Effector memory CD8-positive, alpha-beta T cell (primary cell): ENCODE data around the gene RUSF1.
A peak's percentile ranks its signal among the peaks of the same experiment; 100 is the strongest.
"Not testable (repeated sequence)": the region's sequence is repeated elsewhere in the genome, so short reads cannot be mapped to it uniquely, and the experiment has no call there.

Experiments
- ATAC-seq: fragments of 150-1000 bp; cut with Tn5 transposase; replicated peaks from 2 replicates; pipeline ENCODE4 v1.10.0; 2021; ENCODE audit warnings: mild to moderate bottlenecking, moderate library complexity
- DNase-seq, 3 experiments: peaks; one replicate each; pipeline ENCODE4 v3.0.0; 2021
- H3K27ac Mint-ChIP-seq, 2 donors: one replicate each; pipeline ENCODE4 v1.8.0; 2022; ENCODE audit warnings: mild to moderate bottlenecking in 2 of 2, mixed read lengths in 2 of 2, moderate library complexity in 2 of 2
- H3K27me3 Mint-ChIP-seq, 2 donors: one replicate each; pipeline ENCODE4 v1.8.0; 2022; ENCODE audit warnings: mixed read lengths in 2 of 2
- H3K36me3 Mint-ChIP-seq: one replicate; pipeline ENCODE4 v1.8.0; 2022; ENCODE audit warnings: mild to moderate bottlenecking, moderate library complexity, mixed read lengths; ENCODE audit not compliant: insufficient read depth
- H3K4me1 Mint-ChIP-seq, 2 donors: one replicate each; pipeline ENCODE4 v1.8.0; 2022; ENCODE audit warnings: low read depth in 2 of 2, mixed read lengths in 2 of 2
- H3K4me3 Mint-ChIP-seq, 2 donors: one replicate each; pipeline ENCODE4 v1.8.0; 2022; ENCODE audit warnings: mild to moderate bottlenecking in 2 of 2, mixed read lengths in 2 of 2, moderate library complexity in 2 of 2
- H3K9me3 Mint-ChIP-seq, 2 donors: one replicate each; pipeline ENCODE4 v1.8.0; 2022; ENCODE audit warnings: mixed read lengths in 2 of 2

The RUSF1 gene

GRCh38 chr16:31488468-31489297 is 19.5 kb downstream of the RUSF1 start:
- H3K4me3 Mint-ChIP-seq, result peak overlapping the region; percentile 91 to 92
- H3K36me3 Mint-ChIP-seq, result peaks cover 15% of the 10 kb centered on the region
- H3K4me1 Mint-ChIP-seq, result peaks cover 4 to 8% of the 10 kb centered on the region in 2 donors
- no peaks in the 10 kb centered on the region for H3K27me3 Mint-ChIP-seq
- H3K27ac Mint-ChIP-seq, result no peak overlapping the region
- no peaks in the 10 kb centered on the region for H3K9me3 Mint-ChIP-seq
- ATAC-seq (no peak), DNase-seq (no peak)

DNA sequence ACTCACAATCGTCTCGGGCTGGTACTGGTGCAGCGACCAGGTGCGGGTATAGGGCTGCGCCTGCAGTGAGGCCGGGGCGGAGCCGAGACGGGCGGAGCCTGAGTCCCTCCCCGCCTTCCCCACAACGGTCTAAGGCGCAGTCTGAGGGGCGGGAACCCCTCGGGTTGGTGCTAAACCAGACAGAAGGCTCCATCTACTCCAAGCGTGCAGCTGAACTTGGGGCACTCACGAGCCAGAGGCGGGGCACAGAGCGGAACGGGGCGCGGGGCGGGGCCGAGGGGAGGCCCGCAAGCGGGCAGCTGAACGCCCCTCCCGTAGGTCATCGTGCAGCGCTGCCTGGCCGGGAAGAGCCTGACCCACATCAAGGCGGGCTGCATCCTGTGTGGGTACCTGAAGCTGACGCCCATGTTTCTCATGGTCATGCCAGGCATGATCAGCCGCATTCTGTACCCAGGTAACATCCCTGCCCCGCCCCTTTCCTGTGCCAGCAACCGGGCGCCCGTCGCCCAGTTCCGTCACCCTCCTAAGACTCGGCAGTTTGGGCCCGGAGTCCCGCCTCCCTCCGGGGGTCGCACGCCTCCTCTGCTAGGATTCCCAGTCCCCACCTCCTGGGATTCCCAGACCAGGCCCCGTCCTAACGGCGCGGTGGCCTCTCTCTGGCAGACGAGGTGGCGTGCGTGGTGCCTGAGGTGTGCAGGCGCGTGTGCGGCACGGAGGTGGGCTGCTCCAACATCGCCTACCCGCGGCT is 20.3 kb downstream of the RUSF1 start:
- peak overlapping the region; percentile 91 to 92 for H3K4me3 Mint-ChIP-seq
- ATAC-seq (peak; percentile 86), DNase-seq (peak; percentile 61 to 73 (median 71))
- no peaks in the 10 kb centered on the region for H3K9me3 Mint-ChIP-seq
- no peaks in the 10 kb centered on the region for H3K27me3 Mint-ChIP-seq
- H3K27ac Mint-ChIP-seq, result peak overlapping the region; percentile 60 to 72
- peaks cover 4 to 8% of the 10 kb centered on the region in 2 donors for H3K4me1 Mint-ChIP-seq
- H3K36me3 Mint-ChIP-seq, result peaks cover 15% of the 10 kb centered on the region

- Mint-ChIP-seq H3K36me3 (peaks cover 15% of the 10 kb centered on the region), H3K27ac (peak overlapping the region; percentile 60 to 72), H3K4me1 (peaks cover 4 to 8% of the 10 kb centered on the region in 2 donors), H3K27me3 (no peaks in the 10 kb centered on the region), H3K9me3 (no peaks in the 10 kb centered on the region), H3K4me3 (peak overlapping the region; percentile 91 to 92)
- DNase-seq (no peak), ATAC-seq (no peak)
These were observed 21.0 kb downstream of the RUSF1 start for GRCh38 chr16:31487071-31487719.

DNA sequence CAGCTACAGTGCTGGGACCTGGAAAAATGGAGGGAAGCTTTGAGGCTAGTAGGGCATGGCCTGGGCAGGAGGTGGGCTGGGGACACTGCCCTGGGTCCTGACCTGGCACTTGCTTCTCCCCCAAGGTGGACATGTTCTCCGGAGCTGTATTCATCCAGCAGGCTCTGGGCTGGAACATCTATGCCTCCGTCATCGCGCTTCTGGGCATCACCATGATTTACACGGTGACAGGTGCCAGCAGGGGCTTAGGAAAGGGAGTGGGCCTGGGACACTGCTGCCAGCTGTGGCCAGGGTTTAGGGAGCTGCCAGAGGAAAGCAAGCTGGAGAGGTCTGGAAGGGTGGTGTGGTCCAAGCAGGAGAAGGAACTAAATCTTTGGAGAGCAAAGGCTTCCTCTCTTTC is 22.1 kb downstream of the RUSF1 start:
- Mint-ChIP-seq H3K9me3 (no peaks in the 10 kb centered on the region), H3K36me3 (peaks cover 12% of the 10 kb centered on the region), H3K27me3 (no peaks in the 10 kb centered on the region), H3K4me3 (peak overlapping the region; percentile 91 to 92), H3K4me1 (peaks cover 4 to 8% of the 10 kb centered on the region in 2 donors), H3K27ac (peak overlapping the region in 1 of 2 donors; percentile 51)
- DNase-seq (no peak), ATAC-seq (no peak)

DNA sequence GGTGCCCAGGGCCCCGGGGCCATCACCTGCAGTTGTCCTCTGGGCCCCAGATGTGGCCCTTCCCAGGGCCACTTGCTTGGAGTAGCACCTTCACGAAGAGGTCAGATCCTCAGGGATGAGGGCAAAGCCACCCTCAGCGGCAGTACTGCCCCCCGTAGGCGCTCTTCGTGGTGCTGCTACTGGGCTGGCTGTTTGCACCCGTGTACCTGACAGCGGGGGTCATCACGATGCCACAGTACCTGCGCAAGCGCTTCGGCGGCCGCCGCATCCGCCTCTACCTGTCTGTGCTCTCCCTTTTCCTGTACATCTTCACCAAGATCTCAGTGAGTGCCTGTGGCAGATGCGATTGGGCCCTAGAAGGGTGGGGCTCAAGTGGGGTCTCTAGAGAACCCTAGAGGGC is 22.6 kb downstream of the RUSF1 start:
- Mint-ChIP-seq H3K36me3 (peaks cover 10% of the 10 kb centered on the region), H3K9me3 (no peaks in the 10 kb centered on the region), H3K27ac (peak overlapping the region in 1 of 2 donors; percentile 51), H3K4me1 (peaks cover 4 to 8% of the 10 kb centered on the region in 2 donors), H3K4me3 (peak overlapping the region; percentile 91 to 92), H3K27me3 (no peaks in the 10 kb centered on the region)
- ATAC-seq, result no peak
- DNase-seq, result no peak

- Mint-ChIP-seq H3K27ac (peak overlapping the region in 1 of 2 donors; percentile 41), H3K4me3 (no peak overlapping the region), H3K4me1 (peaks cover 4 to 8% of the 10 kb centered on the region in 2 donors), H3K9me3 (no peaks in the 10 kb centered on the region), H3K36me3 (peaks cover 10% of the 10 kb centered on the region), H3K27me3 (no peaks in the 10 kb centered on the region)
- no peak for ATAC-seq
- no peak for DNase-seq
These were observed 23.6 kb downstream of the RUSF1 start for GRCh38 chr16:31484491-31485171.

- not testable (repeated sequence) for H3K27me3 Mint-ChIP-seq, H3K9me3 Mint-ChIP-seq, H3K36me3 Mint-ChIP-seq, H3K4me1 Mint-ChIP-seq, ATAC-seq, H3K4me3 Mint-ChIP-seq, DNase-seq
- peak overlapping the region in 1 of 2 donors; percentile 41 for H3K27ac Mint-ChIP-seq
These were observed 24.1 kb downstream of the RUSF1 start for GRCh38 chr16:31484048-31484447.

DNA sequence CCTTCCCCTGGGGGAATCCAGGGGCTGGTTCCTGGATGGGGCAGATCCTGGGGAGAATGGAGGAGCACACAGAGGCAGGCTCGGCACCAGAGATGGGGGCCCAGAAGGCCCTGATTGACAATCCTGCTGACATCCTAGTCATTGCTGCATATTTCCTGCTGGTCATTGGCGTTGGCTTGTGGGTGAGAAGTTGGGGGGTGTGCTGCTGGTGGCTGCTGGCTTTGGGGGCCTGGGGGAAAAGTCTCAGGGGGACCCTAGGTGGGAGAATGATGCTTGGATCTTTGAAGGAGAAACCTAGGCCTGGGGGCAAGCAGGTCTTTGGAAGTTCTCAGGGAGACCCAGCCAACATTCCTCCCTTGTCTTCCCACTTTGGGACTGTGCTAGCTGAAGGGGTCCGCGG is 25.1 kb downstream of the RUSF1 start, which contains the start of gene SLC5A2:
TSS of gene SLC5A2 (plus strand) at position 43 of the 400 bp plus-strand sequence. CDS start at position 57, 14 bp downstream.
- no peak for DNase-seq
- no peak within 1 kb of the TSS for H3K27ac Mint-ChIP-seq
- peaks cover 9% of the 10 kb centered on the region for H3K36me3 Mint-ChIP-seq
- H3K4me3 Mint-ChIP-seq, result no peak within 1 kb of the TSS
- H3K27me3 Mint-ChIP-seq, result no peaks in the 10 kb centered on the region
- H3K4me1 Mint-ChIP-seq, result peaks cover 5 to 11% of the 10 kb centered on the region in 2 donors
- H3K9me3 Mint-ChIP-seq, result no peaks in the 10 kb centered on the region
- ATAC-seq, result no peak

DNA sequence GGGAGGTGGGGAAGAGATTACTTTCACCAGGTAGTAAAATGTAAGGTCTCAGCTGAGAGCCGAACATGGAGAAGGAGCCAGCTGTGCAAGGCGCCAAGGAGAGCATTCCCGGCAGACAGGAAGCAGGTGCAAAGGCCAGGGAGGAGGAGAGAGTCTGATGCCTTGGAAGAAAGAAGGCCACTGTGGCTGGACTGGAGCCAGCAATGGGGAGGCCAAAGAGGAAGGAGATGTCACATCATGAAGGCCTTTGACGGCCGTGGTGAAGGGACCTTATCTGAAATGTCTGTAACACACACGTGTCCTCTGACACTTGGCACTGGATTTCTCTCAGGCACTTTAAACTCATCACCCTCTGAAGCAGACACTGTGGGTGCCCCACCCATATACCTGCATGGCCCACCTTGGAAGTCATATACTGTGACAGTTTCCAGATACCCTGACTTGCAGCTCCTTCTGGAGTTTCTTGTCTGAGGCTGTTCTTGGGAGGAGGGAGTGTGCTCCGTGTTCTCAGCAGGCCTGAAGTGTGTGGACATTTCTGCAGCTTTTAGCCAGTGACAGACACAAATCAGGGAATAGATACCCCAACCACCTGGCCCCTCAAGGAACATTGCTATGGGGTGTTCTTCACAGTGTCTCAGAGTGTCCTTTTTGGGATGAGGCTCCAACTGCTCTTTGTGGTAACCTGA is 27.2 kb downstream of the RUSF1 start:
- Mint-ChIP-seq H3K27me3 (no peaks in the 10 kb centered on the region), H3K9me3 (no peaks in the 10 kb centered on the region), H3K27ac (no peak overlapping the region), H3K4me3 (no peak overlapping the region), H3K4me1 (peaks cover 14 to 18% of the 10 kb centered on the region in 2 donors), H3K36me3 (peaks cover 11% of the 10 kb centered on the region)
- DNase-seq (no peak), ATAC-seq (no peak)

- Mint-ChIP-seq H3K36me3 (peaks cover 11% of the 10 kb centered on the region), H3K4me3 (no peak overlapping the region), H3K27ac (no peak overlapping the region), H3K4me1 (peaks cover 15 to 19% of the 10 kb centered on the region in 2 donors), H3K27me3 (no peaks in the 10 kb centered on the region), H3K9me3 (no peaks in the 10 kb centered on the region)
- DNase-seq (no peak), ATAC-seq (no peak)
These were observed 28.4 kb downstream of the RUSF1 start for GRCh38 chr16:31479751-31480150.

DNA sequence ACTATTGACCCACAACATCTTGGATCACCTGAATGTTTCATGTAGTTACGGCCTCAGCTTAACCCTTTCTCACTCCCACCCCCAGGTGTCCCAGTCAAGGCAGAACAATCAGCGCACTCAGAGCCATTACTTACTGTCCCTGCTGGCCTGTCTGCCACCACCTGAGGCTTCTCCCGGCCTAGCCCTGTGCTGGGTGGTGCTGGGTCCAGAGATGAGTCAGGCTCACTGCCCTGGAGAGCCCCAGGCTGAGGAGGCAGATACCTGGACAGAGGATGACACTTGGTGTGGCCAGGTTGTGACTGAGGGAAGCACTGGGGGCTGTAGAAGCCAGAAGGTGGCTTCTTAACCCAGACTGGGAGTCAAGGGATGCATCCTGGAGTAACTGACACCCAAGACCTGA is 29.2 kb downstream of the RUSF1 start:
- H3K4me1 Mint-ChIP-seq, result peaks cover 15 to 19% of the 10 kb centered on the region in 2 donors
- ATAC-seq, result no peak
- no peak overlapping the region for H3K4me3 Mint-ChIP-seq
- no peak for DNase-seq
- H3K36me3 Mint-ChIP-seq, result peaks cover 11% of the 10 kb centered on the region
- no peak overlapping the region for H3K27ac Mint-ChIP-seq
- no peaks in the 10 kb centered on the region for H3K27me3 Mint-ChIP-seq
- H3K9me3 Mint-ChIP-seq, result no peaks in the 10 kb centered on the region
